Chondrocyte (in vitro differentiated cells): ENCODE measurements around the gene GPR146. TPM values are rescaled to one million over a fixed set of nuclear protein-coding genes. Genes with fewer than 3 reads are reported as not detected.

Experiments used
- DNase-seq: peaks from one replicate; pipeline ENCODE4 v3.0.0; 2021; ENCODE audit warnings: mixed read lengths, low spot score
- H3K27ac Mint-ChIP-seq: one replicate; pipeline ENCODE4 v1.8.0; 2021; ENCODE audit warnings: mild to moderate bottlenecking, moderate library complexity, mixed read lengths; ENCODE audit not compliant: unreplicated experiment
- H3K27me3 Mint-ChIP-seq: 2 replicates; pipeline ENCODE4 v1.8.0; 2021; ENCODE audit warnings: low read depth, mixed read lengths
- H3K36me3 Mint-ChIP-seq: 2 replicates; pipeline ENCODE4 v1.8.0; 2021; ENCODE audit warnings: low read depth, mixed read lengths
- H3K4me1 Mint-ChIP-seq: 2 replicates; pipeline ENCODE4 v1.8.0; 2021; ENCODE audit warnings: low read depth, mild to moderate bottlenecking, mixed read lengths
- H3K4me3 Mint-ChIP-seq: one replicate; pipeline ENCODE4 v1.8.0; 2021; ENCODE audit warnings: mild to moderate bottlenecking, moderate library complexity, mixed read lengths; ENCODE audit not compliant: unreplicated experiment
- H3K9me3 Mint-ChIP-seq: 2 replicates; pipeline ENCODE4 v1.8.0; 2021; ENCODE audit warnings: low read depth, mixed read lengths
- CTCF ChIP-seq: fragments of 200-600 bp; sonication (generic); IDR thresholded peaks from 2 replicates; pipeline ENCODE4 v1.5.0; 2021; ENCODE audit warnings: antibody characterized with exemption, mild to moderate bottlenecking, moderate library complexity
- total RNA-seq: library from RNA; stranded (reverse); gene quantifications from 3 replicates; pipeline ENCODE4 v1.2.1, GENCODE V29; 2021

Gene GPR146
- total RNA-seq, 1 donor from 2014 or later: 3.8 TPM

GRCh38 chr7:1065263-1065584 is 20.9 kb downstream of the GPR146 start:
- Mint-ChIP-seq H3K4me1 (peaks cover 12% of the 10 kb centered on the region), H3K9me3 (no peaks in the 10 kb centered on the region), H3K36me3 (no peaks in the 10 kb centered on the region), H3K27me3 (no peaks in the 10 kb centered on the region), H3K27ac (no peak overlapping the region), H3K4me3 (no peak overlapping the region)
- no peak for TF ChIP-seq CTCF
- DNase-seq: no peak

GRCh38 chr7:1065585-1066241 is 21.4 kb downstream of the GPR146 start:
- Mint-ChIP-seq H3K36me3 (no peaks in the 10 kb centered on the region), H3K27ac (no peak overlapping the region), H3K9me3 (no peaks in the 10 kb centered on the region), H3K27me3 (no peaks in the 10 kb centered on the region), H3K4me3 (no peak overlapping the region), H3K4me1 (peaks cover 10% of the 10 kb centered on the region)
- TF ChIP-seq CTCF: peak; percentile 97
- DNase-seq: peak; percentile 94

- no peaks in the 10 kb centered on the region for H3K36me3 Mint-ChIP-seq
- H3K4me1 Mint-ChIP-seq: peaks cover 10% of the 10 kb centered on the region
- H3K4me3 Mint-ChIP-seq: no peak overlapping the region
- TF ChIP-seq CTCF: no peak
- DNase-seq: no peak
- H3K27ac Mint-ChIP-seq: no peak overlapping the region
- no peaks in the 10 kb centered on the region for H3K9me3 Mint-ChIP-seq
- no peaks in the 10 kb centered on the region for H3K27me3 Mint-ChIP-seq
These were observed 21.9 kb downstream of the GPR146 start for GRCh38 chr7:1066242-1066588.

- no peak for TF ChIP-seq CTCF
- H3K27me3 Mint-ChIP-seq: no peaks in the 10 kb centered on the region
- no peak overlapping the region for H3K4me3 Mint-ChIP-seq
- H3K4me1 Mint-ChIP-seq: peaks cover 10% of the 10 kb centered on the region
- H3K36me3 Mint-ChIP-seq: no peaks in the 10 kb centered on the region
- DNase-seq: no peak
- H3K27ac Mint-ChIP-seq: no peak overlapping the region
- H3K9me3 Mint-ChIP-seq: no peaks in the 10 kb centered on the region
These were observed 23.7 kb downstream of the GPR146 start for GRCh38 chr7:1068013-1068412.

GRCh38 chr7:1068619-1069018 is 24.3 kb downstream of the GPR146 start:
- no peaks in the 10 kb centered on the region for H3K36me3 Mint-ChIP-seq
- H3K27me3 Mint-ChIP-seq: no peaks in the 10 kb centered on the region
- no peak overlapping the region for H3K4me3 Mint-ChIP-seq
- H3K27ac Mint-ChIP-seq: no peak overlapping the region
- no peak for TF ChIP-seq CTCF
- no peak for DNase-seq
- H3K9me3 Mint-ChIP-seq: no peaks in the 10 kb centered on the region
- peaks cover 15% of the 10 kb centered on the region for H3K4me1 Mint-ChIP-seq
